Keratinocyte (primary cell): Measurements from ENCODE around the gene FAM221B.

Experiments used
- CTCF ChIP-seq, 3 experiments: IDR thresholded peaks in 1 of 3; conservative IDR thresholded peaks in 1 of 3; optimal IDR thresholded peaks in 1 of 3; 2 replicates in 2 of 3; 3 replicates in 1 of 3; pipeline versions ENCODE3 to v1.5.1; 2011; ENCODE audit warnings: low read length in 3 of 3, mild to moderate bottlenecking in 3 of 3, moderate library complexity in 2 of 3, control low read depth in 1 of 3, inconsistent platforms in 1 of 3; ENCODE audit not compliant: insufficient read depth in 2 of 3; ENCODE audit errors: extremely low read depth in 1 of 3
- EZH2 ChIP-seq: IDR thresholded peaks from one replicate; pipeline ENCODE4 v1.6.1; 2012; ENCODE audit warnings: inconsistent platforms, mild to moderate bottlenecking, low read length, moderate library complexity

GRCh38 chr9:35814841-35815543 lies 13.5 kb downstream of the FAM221B start, which contains the start of gene HINT2:
- TF ChIP-seq CTCF (optimal IDR thresholded peaks at IDR 0.05 in 1 of 3, IDR thresholded peaks at IDR 0.05 in 1 of 3, conservative IDR thresholded peaks at IDR 0.05 in 1 of 3; ENCODE audit: extremely low read depth in 1 of 3, insufficient read depth in 2 of 3, low read length in 3 of 3) (no peak), EZH2 (no peak)
